Fibroblast of lung (primary cell): ENCODE data around the gene FAM170B.

ENCODE experiments used
- EZH2 ChIP-seq: IDR thresholded peaks from 2 replicates; pipeline ENCODE4 v1.5.1; 2012; ENCODE audit warnings: low read length, control low read depth, mild to moderate bottlenecking; ENCODE audit errors: missing control alignments
- TF ChIP-seq, protein P1 (sequence below), 2 donors: IDR thresholded peaks in 1 of 2; conservative IDR thresholded peaks in 1 of 2; 1 replicate in 1 of 2; 2 replicates in 1 of 2; pipeline ENCODE4 v1.5.1; 2011 to 2012; ENCODE audit warnings: low read length in 2 of 2, control low read depth in 1 of 2, inconsistent platforms in 1 of 2, low read depth in 1 of 2, mild to moderate bottlenecking in 1 of 2

DNA sequence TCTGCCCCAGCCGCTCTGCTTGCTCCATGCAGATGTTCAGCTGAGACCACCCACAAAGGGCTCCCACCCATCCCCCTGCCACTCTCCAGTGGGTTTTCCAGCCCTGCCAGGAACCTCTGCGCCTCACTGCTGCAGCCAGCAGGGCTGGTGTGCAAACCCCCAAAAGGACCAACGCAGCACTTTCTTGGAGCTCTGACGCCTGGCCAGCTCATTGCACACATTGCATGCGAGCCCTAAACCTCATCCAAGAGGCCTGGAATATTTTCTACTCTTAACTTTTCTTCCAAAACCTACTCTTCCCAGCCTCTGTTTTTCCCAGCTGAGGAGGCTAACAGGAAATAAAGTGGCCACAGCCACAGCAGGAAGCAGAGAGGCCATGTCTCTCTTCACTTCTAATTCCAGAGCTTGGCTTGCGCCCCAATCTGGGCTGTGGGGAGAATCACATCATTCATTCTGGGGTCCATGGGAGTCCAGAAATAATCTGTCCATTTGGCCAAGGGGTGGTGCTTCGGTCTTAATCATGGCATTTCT is 4.6 kb upstream of the FAM170B start:
- TF ChIP-seq, protein P1, sequence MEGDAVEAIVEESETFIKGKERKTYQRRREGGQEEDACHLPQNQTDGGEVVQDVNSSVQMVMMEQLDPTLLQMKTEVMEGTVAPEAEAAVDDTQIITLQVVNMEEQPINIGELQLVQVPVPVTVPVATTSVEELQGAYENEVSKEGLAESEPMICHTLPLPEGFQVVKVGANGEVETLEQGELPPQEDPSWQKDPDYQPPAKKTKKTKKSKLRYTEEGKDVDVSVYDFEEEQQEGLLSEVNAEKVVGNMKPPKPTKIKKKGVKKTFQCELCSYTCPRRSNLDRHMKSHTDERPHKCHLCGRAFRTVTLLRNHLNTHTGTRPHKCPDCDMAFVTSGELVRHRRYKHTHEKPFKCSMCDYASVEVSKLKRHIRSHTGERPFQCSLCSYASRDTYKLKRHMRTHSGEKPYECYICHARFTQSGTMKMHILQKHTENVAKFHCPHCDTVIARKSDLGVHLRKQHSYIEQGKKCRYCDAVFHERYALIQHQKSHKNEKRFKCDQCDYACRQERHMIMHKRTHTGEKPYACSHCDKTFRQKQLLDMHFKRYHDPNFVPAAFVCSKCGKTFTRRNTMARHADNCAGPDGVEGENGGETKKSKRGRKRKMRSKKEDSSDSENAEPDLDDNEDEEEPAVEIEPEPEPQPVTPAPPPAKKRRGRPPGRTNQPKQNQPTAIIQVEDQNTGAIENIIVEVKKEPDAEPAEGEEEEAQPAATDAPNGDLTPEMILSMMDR (conservative IDR thresholded peaks at IDR 0.05 in 1 of 2, IDR thresholded peaks at IDR 0.05 in 1 of 2; ENCODE audit: low read depth in 1 of 2, low read length in 2 of 2): no peak
- no peak for TF ChIP-seq EZH2
